ENCODE measurements around the gene RNF217. TPM values are rescaled to one million over a fixed set of nuclear protein-coding genes. Genes with fewer than 3 reads are reported as not detected.

RNF217 gene
- total RNA-seq, 2 experiments from 2014 or later: 0.52 to 1.1 TPM

DNA sequence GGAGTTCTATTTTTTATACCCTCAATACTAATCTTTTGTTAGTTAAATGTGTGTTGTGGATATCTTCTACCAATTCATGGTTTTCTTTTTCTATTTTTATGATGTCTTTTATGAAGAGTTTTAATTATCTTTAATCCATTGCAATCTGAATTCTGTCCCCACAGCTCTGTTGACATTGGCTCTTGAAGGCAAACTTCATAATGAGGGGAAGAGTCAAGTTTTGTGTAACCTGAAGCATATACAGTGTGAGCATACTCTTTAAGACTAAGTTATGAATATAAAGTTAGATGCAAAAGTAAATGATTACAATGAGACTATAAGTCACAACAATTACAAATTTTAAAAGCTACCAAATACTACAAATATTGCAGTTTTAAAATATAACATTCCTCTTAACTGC is 34.2 kb downstream of the RNF217 start:
- CTCF ChIA-PET: no interaction called here
- H3K4me1 Mint-ChIP-seq (ENCODE audit: low read depth): no peaks in the 10 kb centered on the region
- POLR2A ChIA-PET: no interaction called here

GRCh38 chr6:124997196-124997875 is 35.1 kb downstream of the RNF217 start:
- Mint-ChIP-seq H3K27me3 (no peaks in the 10 kb centered on the region), H3K27ac (no peak overlapping the region), H3K4me3 (no peak overlapping the region), H3K9me3 (no peaks in the 10 kb centered on the region), H3K36me3 (no peaks in the 10 kb centered on the region), H3K4me1 (ENCODE audit: low read depth) (no peaks in the 10 kb centered on the region)
- no peak for DNase-seq
- intact Hi-C loops (cut with micrococcal nuclease): no loop called here
- CTCF ChIA-PET: no interaction called here
- POLR2A ChIA-PET: no interaction called here

More for the DNA sequence above, 34.2 kb downstream of the RNF217 start:
- Mint-ChIP-seq H3K9me3 (no peaks in the 10 kb centered on the region), H3K4me3 (no peak overlapping the region), H3K27me3 (no peaks in the 10 kb centered on the region), H3K36me3 (no peaks in the 10 kb centered on the region), H3K27ac (no peak overlapping the region)
- intact Hi-C loops (cut with micrococcal nuclease): no loop called here
- no peak for DNase-seq

DNA sequence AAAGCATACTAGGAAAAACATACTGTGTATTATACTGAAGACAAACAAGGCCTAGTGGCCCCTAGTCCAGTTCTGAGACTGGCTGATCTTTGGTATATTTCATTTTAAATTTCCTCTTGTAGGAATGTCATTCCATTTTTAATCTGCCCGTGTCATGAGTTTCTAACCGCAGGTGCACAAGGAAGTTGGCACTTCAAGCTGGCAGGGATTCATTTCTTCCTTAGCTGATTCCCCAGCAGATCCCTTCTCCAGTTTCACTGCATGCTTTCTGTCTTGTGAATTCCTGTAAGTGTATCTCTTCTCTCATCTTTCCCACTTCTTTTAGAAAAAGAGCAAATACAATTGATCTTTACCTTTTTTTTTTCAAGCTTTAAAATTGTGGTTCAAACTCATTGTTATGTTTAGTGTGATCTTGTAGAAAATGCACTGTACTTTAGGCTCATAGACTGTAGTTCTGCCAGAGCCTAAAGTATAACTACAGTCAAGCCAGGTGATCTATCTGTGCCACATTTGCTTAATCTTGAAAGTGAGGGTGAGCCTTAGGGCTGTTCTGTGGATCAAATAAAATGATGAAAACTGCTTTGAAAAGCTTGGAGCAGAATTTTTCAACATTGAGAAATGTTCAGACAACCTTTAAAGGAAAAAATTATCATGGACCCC is 37.0 kb downstream of the RNF217 start:
- no peaks in the 10 kb centered on the region for H3K4me1 Mint-ChIP-seq (ENCODE audit: low read depth)
- no peak for DNase-seq
- H3K9me3 Mint-ChIP-seq: no peaks in the 10 kb centered on the region
- CTCF ChIA-PET: interaction anchor here (1.2 kb wide), 1 partner anchor 16 kb away, joined by 3 read pairs; no protein-coding TSS in a partner anchor
- H3K27me3 Mint-ChIP-seq: no peaks in the 10 kb centered on the region
- intact Hi-C loops (cut with micrococcal nuclease): no loop called here
- POLR2A ChIA-PET: no interaction called here
- no peak overlapping the region for H3K27ac Mint-ChIP-seq
- H3K36me3 Mint-ChIP-seq: no peaks in the 10 kb centered on the region
- H3K4me3 Mint-ChIP-seq: no peak overlapping the region

- H3K4me3 Mint-ChIP-seq: no peak overlapping the region
- H3K4me1 Mint-ChIP-seq (ENCODE audit: low read depth): no peaks in the 10 kb centered on the region
- H3K27ac Mint-ChIP-seq: no peak overlapping the region
- DNase-seq: no peak
- CTCF ChIA-PET: no interaction called here
- no peaks in the 10 kb centered on the region for H3K27me3 Mint-ChIP-seq
- peaks cover 2% of the 10 kb centered on the region for H3K9me3 Mint-ChIP-seq
- no peaks in the 10 kb centered on the region for H3K36me3 Mint-ChIP-seq
- POLR2A ChIA-PET: no interaction called here
- intact Hi-C loops (cut with micrococcal nuclease): no loop called here
Measured at GRCh38 chr6:125001684-125002405, 39.6 kb downstream of the RNF217 start.

DNA sequence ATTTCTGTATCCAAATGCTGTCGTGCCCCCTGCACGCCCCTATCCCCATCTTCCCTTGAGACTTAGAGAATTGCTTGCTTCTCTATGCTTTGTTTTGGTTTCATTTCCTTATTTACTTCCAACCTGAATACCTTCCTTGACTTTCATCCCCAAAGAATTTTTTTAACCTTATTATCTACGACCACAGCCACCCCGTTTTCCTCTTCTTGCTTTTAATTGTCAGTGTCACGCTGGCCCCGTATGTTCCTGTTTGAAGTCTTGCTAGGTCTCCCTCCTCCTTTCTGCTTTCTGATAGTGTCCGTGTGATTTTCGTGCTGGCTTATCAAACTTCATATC is 40.1 kb downstream of the RNF217 start:
- no peaks in the 10 kb centered on the region for H3K27me3 Mint-ChIP-seq
- peaks cover 2% of the 10 kb centered on the region for H3K9me3 Mint-ChIP-seq
- H3K4me1 Mint-ChIP-seq (ENCODE audit: low read depth): no peaks in the 10 kb centered on the region
- POLR2A ChIA-PET: no interaction called here
- no peaks in the 10 kb centered on the region for H3K36me3 Mint-ChIP-seq
- no peak overlapping the region for H3K4me3 Mint-ChIP-seq
- intact Hi-C loops (cut with micrococcal nuclease): no loop called here
- CTCF ChIA-PET: no interaction called here
- DNase-seq: no peak
- no peak overlapping the region for H3K27ac Mint-ChIP-seq

DNA sequence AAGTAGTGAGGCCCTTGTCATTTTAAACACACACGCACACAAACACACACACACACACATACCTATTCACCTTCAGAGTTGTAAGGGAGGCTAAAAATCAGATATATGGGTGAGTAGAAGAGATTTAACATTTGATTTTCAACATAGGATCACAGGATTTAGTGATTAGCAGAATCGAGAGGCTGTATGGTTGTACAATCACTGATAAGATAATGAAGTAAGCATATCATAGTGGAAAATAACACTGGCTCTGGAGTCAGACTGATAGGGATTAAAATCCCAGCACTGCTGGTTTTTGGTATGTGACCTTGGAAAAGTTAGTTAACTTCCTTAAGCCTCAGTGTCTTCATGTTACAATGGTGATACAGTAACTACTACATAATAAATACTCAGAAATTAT is 40.8 kb downstream of the RNF217 start:
- DNase-seq: no peak
- Mint-ChIP-seq H3K4me1 (ENCODE audit: low read depth) (no peaks in the 10 kb centered on the region), H3K4me3 (no peak overlapping the region), H3K36me3 (no peaks in the 10 kb centered on the region), H3K27me3 (no peaks in the 10 kb centered on the region), H3K27ac (no peak overlapping the region), H3K9me3 (peaks cover 2% of the 10 kb centered on the region)
- intact Hi-C loops (cut with micrococcal nuclease): no loop called here
- CTCF ChIA-PET: no interaction called here
- POLR2A ChIA-PET: no interaction called here

DNA sequence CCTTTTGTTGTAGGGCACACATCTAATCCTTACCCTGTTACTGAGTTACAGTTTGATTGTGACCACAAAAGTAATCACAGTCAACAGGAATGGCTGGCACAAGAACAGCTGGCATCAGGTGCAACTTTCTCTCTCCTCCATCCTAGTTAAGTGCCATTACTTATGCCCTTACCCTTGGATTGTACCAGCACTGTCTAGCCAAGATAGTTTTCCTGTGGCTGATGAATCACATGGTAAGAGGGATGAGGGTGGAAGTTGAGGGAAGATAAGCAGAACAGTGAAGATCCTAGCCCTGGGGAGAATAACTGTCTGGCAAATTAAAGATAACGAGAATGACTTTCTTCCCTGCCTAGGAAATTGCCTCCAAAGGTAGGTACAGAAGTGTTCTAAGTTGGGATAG is 42.0 kb downstream of the RNF217 start:
- intact Hi-C loops (cut with micrococcal nuclease): no loop called here
- Mint-ChIP-seq H3K27me3 (no peaks in the 10 kb centered on the region), H3K4me1 (ENCODE audit: low read depth) (no peaks in the 10 kb centered on the region), H3K36me3 (no peaks in the 10 kb centered on the region), H3K27ac (no peak overlapping the region), H3K4me3 (no peak overlapping the region), H3K9me3 (peaks cover 2% of the 10 kb centered on the region)
- ChIA-PET POLR2A (no interaction called here), CTCF (no interaction called here)
- no peak for DNase-seq

GRCh38 chr6:125004797-125005595 is 42.8 kb downstream of the RNF217 start:
- ChIA-PET CTCF (no interaction called here), POLR2A (no interaction called here)
- Mint-ChIP-seq H3K4me1 (ENCODE audit: low read depth) (no peaks in the 10 kb centered on the region), H3K9me3 (peaks cover 2% of the 10 kb centered on the region), H3K27me3 (no peaks in the 10 kb centered on the region), H3K27ac (no peak overlapping the region), H3K4me3 (no peak overlapping the region), H3K36me3 (no peaks in the 10 kb centered on the region)
- no peak for DNase-seq
- intact Hi-C loops (cut with micrococcal nuclease): no loop called here

- Mint-ChIP-seq H3K9me3 (peaks cover 2% of the 10 kb centered on the region), H3K4me3 (no peak overlapping the region), H3K27ac (no peak overlapping the region), H3K36me3 (no peaks in the 10 kb centered on the region), H3K4me1 (ENCODE audit: low read depth) (no peaks in the 10 kb centered on the region), H3K27me3 (no peaks in the 10 kb centered on the region)
- DNase-seq: no peak
- ChIA-PET POLR2A (no interaction called here), CTCF (no interaction called here)
- intact Hi-C loops (cut with micrococcal nuclease): no loop called here
Measured at GRCh38 chr6:125008261-125008703, 46.0 kb downstream of the RNF217 start.

DNA sequence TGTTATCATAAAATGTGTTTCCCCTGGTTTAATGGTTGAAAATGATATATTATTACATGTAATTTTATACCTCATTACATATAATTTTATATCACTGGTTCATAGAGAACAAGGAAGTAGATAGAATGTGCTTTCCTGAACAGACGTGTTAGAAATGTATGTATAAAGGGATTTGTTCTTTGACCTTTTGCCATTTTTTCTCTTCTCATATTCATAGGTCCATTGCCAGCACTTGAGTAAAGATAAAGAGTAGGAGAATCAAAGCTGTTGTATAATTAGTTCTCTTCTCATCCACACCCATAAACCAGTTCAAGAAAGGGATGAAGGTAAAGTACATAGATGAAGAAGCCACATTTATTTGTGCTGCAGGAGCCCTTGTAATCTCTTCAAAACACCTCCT is 46.7 kb downstream of the RNF217 start:
- no peak for DNase-seq
- H3K4me1 Mint-ChIP-seq (ENCODE audit: low read depth): no peaks in the 10 kb centered on the region
- ChIA-PET CTCF (no interaction called here), POLR2A (no interaction called here)
- H3K9me3 Mint-ChIP-seq: peaks cover 2% of the 10 kb centered on the region
- no peaks in the 10 kb centered on the region for H3K36me3 Mint-ChIP-seq
- intact Hi-C loops (cut with micrococcal nuclease): no loop called here
- H3K27ac Mint-ChIP-seq: no peak overlapping the region
- no peaks in the 10 kb centered on the region for H3K27me3 Mint-ChIP-seq
- H3K4me3 Mint-ChIP-seq: no peak overlapping the region

DNA sequence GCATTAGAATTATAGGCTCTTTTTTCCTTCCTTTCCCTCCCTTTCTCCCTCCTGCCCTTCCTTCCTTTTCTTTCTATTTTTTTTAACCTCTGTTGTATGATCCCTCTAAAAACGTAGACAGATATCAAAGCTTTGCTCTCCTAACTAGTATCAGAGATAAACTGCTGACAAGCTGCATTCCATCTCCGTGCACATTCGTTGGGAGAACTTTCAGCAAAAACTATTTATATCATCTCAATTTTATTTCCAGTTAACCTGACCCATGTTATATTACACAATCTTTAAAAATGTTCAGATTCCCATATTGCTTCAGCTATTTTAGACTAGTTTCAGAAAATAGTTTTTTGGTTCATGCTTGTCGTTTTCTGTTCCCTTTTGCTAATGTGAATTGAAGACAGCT is 47.3 kb downstream of the RNF217 start:
- no peak overlapping the region for H3K4me3 Mint-ChIP-seq
- intact Hi-C loops (cut with micrococcal nuclease): no loop called here
- ChIA-PET POLR2A (no interaction called here), CTCF (no interaction called here)
- H3K36me3 Mint-ChIP-seq: no peaks in the 10 kb centered on the region
- H3K4me1 Mint-ChIP-seq (ENCODE audit: low read depth): peaks cover 2% of the 10 kb centered on the region
- H3K9me3 Mint-ChIP-seq: peaks cover 2% of the 10 kb centered on the region
- no peak for DNase-seq
- no peak overlapping the region for H3K27ac Mint-ChIP-seq
- no peaks in the 10 kb centered on the region for H3K27me3 Mint-ChIP-seq

DNA sequence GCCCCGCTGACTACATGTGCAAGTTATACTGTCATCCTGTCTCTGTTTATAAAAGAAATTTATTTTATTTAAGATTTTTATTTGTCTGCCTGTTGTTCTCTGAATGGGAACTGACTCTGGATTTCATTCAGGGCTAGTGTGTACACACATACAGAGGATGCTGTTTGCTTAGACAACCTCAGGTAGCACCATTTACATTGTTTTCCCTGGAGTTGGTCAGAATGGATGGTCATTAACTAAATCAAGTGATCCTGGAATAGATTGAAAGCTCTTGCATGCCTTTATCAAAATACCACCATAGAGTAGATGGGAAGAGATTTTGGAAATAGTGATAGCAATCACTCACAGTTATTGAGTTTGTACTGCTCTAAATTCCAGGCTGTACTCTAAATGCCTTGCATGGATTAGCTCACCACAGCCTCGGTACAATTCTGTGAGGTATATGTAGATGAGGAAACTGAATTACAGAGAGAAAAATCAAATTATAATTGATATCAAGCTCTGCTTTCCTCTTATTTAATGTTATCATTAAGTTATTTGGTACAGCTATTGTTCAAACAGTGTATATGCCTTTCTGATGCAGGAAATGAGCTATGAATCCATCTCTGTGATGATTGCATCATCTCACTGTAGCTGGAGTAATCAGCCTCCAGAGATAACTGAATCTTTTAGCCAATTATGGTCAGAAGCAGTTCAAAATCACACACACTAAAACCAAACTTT is 51.9 kb downstream of the RNF217 start:
- Mint-ChIP-seq H3K36me3 (no peaks in the 10 kb centered on the region), H3K4me1 (ENCODE audit: low read depth) (peaks cover 2% of the 10 kb centered on the region), H3K27me3 (no peaks in the 10 kb centered on the region), H3K4me3 (no peak overlapping the region), H3K9me3 (no peaks in the 10 kb centered on the region), H3K27ac (no peak overlapping the region)
- intact Hi-C loops (cut with micrococcal nuclease): no loop called here
- DNase-seq: no peak
- ChIA-PET POLR2A (no interaction called here), CTCF (no interaction called here)

Data from activated CD4-positive, alpha-beta memory T cell treated with anti-CD3 and anti-CD28 coated beads for 36 hours (primary cell).